ENCODE measurements around the gene AGAP2.
"Not testable (repeated sequence)": the region's sequence is repeated elsewhere in the genome, so short reads cannot be mapped to it uniquely, and the experiment has no call there.

AGAP2 gene

GRCh38 chr12:57724003-57724935, 14.3 kb downstream of the AGAP2 start:
- H3K4me3 ChIP-seq (ENCODE audit: low read length), result no peak overlapping the region
- DNase-seq (ENCODE audit: low read depth), result no peak
- TF ChIP-seq, protein P1, sequence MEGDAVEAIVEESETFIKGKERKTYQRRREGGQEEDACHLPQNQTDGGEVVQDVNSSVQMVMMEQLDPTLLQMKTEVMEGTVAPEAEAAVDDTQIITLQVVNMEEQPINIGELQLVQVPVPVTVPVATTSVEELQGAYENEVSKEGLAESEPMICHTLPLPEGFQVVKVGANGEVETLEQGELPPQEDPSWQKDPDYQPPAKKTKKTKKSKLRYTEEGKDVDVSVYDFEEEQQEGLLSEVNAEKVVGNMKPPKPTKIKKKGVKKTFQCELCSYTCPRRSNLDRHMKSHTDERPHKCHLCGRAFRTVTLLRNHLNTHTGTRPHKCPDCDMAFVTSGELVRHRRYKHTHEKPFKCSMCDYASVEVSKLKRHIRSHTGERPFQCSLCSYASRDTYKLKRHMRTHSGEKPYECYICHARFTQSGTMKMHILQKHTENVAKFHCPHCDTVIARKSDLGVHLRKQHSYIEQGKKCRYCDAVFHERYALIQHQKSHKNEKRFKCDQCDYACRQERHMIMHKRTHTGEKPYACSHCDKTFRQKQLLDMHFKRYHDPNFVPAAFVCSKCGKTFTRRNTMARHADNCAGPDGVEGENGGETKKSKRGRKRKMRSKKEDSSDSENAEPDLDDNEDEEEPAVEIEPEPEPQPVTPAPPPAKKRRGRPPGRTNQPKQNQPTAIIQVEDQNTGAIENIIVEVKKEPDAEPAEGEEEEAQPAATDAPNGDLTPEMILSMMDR (conservative IDR thresholded peaks at IDR 0.05; ENCODE audit: low read length), result no peak

DNA sequence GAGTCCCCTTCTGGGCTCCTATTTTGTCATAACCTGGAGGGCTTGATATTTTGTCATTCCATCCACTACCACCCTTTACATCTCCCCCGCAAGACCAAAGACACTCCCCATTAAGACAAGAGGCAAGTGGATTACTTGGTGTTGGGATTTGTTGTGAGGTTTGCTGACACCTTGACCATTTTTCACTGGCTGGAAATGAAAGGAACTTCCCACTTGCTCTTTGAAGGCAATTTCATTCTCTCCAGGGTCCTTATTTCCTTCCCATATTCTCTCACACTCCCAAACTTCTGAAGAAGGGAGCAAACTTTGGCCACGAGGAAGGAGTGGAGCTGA, 14.9 kb downstream of the AGAP2 start:
- TF ChIP-seq, protein P1 (conservative IDR thresholded peaks at IDR 0.05; ENCODE audit: low read length), result no peak
- no peak overlapping the region for H3K4me3 ChIP-seq (ENCODE audit: low read length)
- no peak for DNase-seq (ENCODE audit: low read depth)

- H3K4me3 ChIP-seq (ENCODE audit: low read length), result no peak overlapping the region
- DNase-seq (ENCODE audit: low read depth), result no peak
- TF ChIP-seq, protein P1 (conservative IDR thresholded peaks at IDR 0.05; ENCODE audit: low read length), result no peak
Observed at GRCh38 chr12:57722716-57723629, 15.6 kb downstream of the AGAP2 start.

DNA sequence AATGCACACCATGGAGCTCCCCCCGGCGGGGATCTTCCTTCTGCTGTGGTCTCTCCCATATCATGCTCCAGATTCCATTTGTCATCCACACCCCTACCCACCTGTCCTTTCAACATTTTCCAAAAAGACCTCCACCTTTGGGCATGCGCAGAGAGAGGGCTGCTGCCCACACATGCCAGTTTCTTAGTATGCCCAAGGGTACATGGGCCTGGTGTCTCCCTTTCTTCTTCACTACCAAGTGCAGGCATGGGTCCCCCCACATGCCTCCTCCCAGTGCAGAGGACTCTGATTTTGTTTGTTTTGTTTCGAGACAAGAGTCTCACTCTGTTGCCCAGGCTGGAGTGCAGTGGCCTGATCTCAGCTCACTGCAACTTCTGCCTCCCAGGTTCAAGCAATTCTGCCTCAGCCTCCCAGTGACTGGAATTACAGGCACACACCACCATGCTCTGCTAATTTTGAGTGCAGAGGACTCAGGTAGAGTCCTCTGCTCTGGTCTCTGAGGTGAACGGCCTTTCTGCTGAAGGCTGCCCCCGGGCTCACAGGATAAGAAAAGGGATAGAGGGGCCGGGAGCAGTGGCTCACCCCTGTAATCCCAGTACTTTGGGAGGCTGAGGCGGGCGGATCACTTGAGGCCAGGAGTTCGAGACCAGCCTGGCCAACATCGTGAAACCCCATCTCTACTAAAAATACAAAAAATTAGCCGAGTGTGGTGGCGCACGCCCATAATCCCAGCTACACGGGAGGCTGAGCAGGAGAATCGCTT, 16.5 kb downstream of the AGAP2 start:
- not testable (repeated sequence) for DNase-seq (ENCODE audit: low read depth); H3K4me3 ChIP-seq (ENCODE audit: low read length)

DNA sequence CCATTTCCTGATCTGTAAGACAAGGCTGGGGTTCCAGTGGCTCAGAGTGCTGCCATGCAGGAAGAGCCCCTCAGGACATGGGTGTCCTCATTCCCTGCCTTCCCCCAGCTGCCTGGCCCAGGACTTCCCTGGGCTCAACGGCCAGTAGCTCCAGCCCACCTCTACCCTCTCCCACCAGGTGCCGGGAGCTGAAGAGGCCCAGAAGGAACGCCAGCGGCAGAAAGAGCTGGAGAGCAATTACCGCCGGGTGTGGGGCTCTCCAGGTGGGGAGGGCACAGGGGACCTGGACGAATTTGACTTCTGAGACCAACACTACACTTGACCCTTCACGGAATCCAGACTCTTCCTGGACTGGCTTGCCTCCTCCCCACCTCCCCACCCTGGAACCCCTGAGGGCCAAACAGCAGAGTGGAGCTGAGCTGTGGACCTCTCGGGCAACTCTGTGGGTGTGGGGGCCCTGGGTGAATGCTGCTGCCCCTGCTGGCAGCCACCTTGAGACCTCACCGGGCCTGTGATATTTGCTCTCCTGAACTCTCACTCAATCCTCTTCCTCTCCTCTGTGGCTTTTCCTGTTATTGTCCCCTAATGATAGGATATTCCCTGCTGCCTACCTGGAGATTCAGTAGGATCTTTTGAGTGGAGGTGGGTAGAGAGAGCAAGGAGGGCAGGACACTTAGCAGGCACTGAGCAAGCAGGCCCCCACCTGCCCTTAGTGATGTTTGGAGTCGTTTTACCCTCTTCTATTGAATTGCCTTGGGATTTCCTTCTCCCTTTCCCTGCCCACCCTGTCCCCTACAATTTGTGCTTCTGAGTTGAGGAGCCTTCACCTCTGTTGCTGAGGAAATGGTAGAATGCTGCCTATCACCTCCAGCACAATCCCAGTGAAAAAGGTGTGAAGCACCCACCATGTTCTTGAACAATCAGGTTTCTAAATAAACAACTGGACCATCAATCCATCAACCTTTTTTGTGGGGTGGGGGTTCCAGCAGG, 17.6 kb downstream of the AGAP2 start:
- no peak overlapping the region for H3K4me3 ChIP-seq (ENCODE audit: low read length)
- no peak for DNase-seq (ENCODE audit: low read depth)
- TF ChIP-seq, protein P1 (conservative IDR thresholded peaks at IDR 0.05; ENCODE audit: low read length), result no peak

- DNase-seq (ENCODE audit: low read depth), result no peak
- TF ChIP-seq, protein P1 (conservative IDR thresholded peaks at IDR 0.05; ENCODE audit: low read length), result no peak
- no peak overlapping the region for H3K4me3 ChIP-seq (ENCODE audit: low read length)
Observed at GRCh38 chr12:57719777-57720605, 18.6 kb downstream of the AGAP2 start.
